ENCODE results near the gene GINS2.

Gene GINS2

GRCh38 chr16:85689950-85690320, 1.2 kb upstream of the GINS2 start:
- FAIRE-seq: no peak
- no peak for DNase-seq (ENCODE audit: low spot score)

- DNase-seq (ENCODE audit: low spot score) (no peak), FAIRE-seq (no peak)
Observed at GRCh38 chr16:85689285-85689949, 663 bp upstream of the GINS2 start.

- FAIRE-seq: no peak
- no peak for DNase-seq (ENCODE audit: low spot score)
Observed at GRCh38 chr16:85687651-85688471, 893 bp downstream of the GINS2 start.

GRCh38 chr16:85686912-85687591, 1.7 kb downstream of the GINS2 start:
- FAIRE-seq: no peak

GRCh38 chr16:85685251-85685650, 3.5 kb downstream of the GINS2 start:
- FAIRE-seq (no peak), DNase-seq (ENCODE audit: low spot score) (no peak)

More at GRCh38 chr16:85686912-85687591, 1.7 kb downstream of the GINS2 start:
- DNase-seq (ENCODE audit: low spot score): no peak

GRCh38 chr16:85683363-85683762, 5.4 kb downstream of the GINS2 start:
- FAIRE-seq: no peak
- no peak for DNase-seq (ENCODE audit: low spot score)

- DNase-seq (ENCODE audit: low spot score) (no peak), FAIRE-seq (no peak)
Observed at GRCh38 chr16:85682516-85682915, 6.2 kb downstream of the GINS2 start.

- no peak for DNase-seq (ENCODE audit: low spot score)
- FAIRE-seq: no peak
Observed at GRCh38 chr16:85681255-85681654, 7.5 kb downstream of the GINS2 start.

GRCh38 chr16:85680352-85680944, 8.3 kb downstream of the GINS2 start:
- FAIRE-seq (no peak), DNase-seq (ENCODE audit: low spot score) (no peak)

GRCh38 chr16:85679870-85680269, 8.9 kb downstream of the GINS2 start:
- no peak for FAIRE-seq
- DNase-seq (ENCODE audit: low spot score): no peak

GRCh38 chr16:85678821-85679220, 9.9 kb downstream of the GINS2 start:
- no peak for FAIRE-seq
- DNase-seq (ENCODE audit: low spot score): no peak

- no peak for DNase-seq (ENCODE audit: low spot score)
- no peak for FAIRE-seq
Observed at GRCh38 chr16:85678016-85678415, 10.7 kb downstream of the GINS2 start.

GRCh38 chr16:85677383-85677967, 11.3 kb downstream of the GINS2 start:
- no peak for DNase-seq (ENCODE audit: low spot score)
- FAIRE-seq: no peak

GRCh38 chr16:85676466-85676865, 12.3 kb downstream of the GINS2 start:
- no peak for FAIRE-seq
- no peak for DNase-seq (ENCODE audit: low spot score)

GRCh38 chr16:85675251-85675874, 13.4 kb downstream of the GINS2 start:
- no peak for FAIRE-seq

GRCh38 chr16:85674828-85675227, 13.9 kb downstream of the GINS2 start:
- no peak for DNase-seq (ENCODE audit: low spot score)
- no peak for FAIRE-seq

More at GRCh38 chr16:85675251-85675874, 13.4 kb downstream of the GINS2 start:
- DNase-seq (ENCODE audit: low spot score): peak; percentile 9

- DNase-seq (ENCODE audit: low spot score): no peak
- no peak for FAIRE-seq
Observed at GRCh38 chr16:85674418-85674755, 14.4 kb downstream of the GINS2 start.

- FAIRE-seq: no peak
- no peak for DNase-seq (ENCODE audit: low spot score)
Observed at GRCh38 chr16:85673529-85674417, 15.0 kb downstream of the GINS2 start.

- FAIRE-seq: no peak
- DNase-seq (ENCODE audit: low spot score): no peak
Observed at GRCh38 chr16:85670840-85671239, 17.9 kb downstream of the GINS2 start.
